Neural progenitor cell (in vitro differentiated cells): ENCODE measurements around the gene BLCAP. TPM values are rescaled to one million over a fixed set of nuclear protein-coding genes. Genes with fewer than 3 reads are reported as not detected.

Experiments
- DNase-seq: peaks from one replicate; pipeline ENCODE4 v3.0.0-alpha.2; 2016; ENCODE audit warnings: low spot score
- H2AFZ ChIP-seq: fragments of 200-600 bp; sonication (generic); replicated peaks from 2 replicates; pipeline ENCODE4 v1.6.1; 2016; ENCODE audit warnings: antibody characterized with exemption
- H3F3A ChIP-seq: fragments of 200-600 bp; sonication (generic); 2 replicates; pipeline ENCODE4 v1.6.1; 2016; ENCODE audit warnings: antibody characterized with exemption, low read depth
- H3K27ac ChIP-seq: fragments of 200-600 bp; sonication (generic); 2 replicates; pipeline ENCODE4 v1.5.1; 2016; ENCODE audit warnings: mild to moderate bottlenecking
- H3K27me3 ChIP-seq: fragments of 200-600 bp; sonication (generic); 2 replicates; pipeline ENCODE4 v1.6.1; 2016; ENCODE audit warnings: mild to moderate bottlenecking, moderate library complexity
- H3K36me3 ChIP-seq: fragments of 200-600 bp; sonication (generic); 2 replicates; pipeline ENCODE4 v1.5.1; 2016
- H3K4me1 ChIP-seq: fragments of 200-600 bp; sonication (generic); 2 replicates; pipeline ENCODE4 v1.6.1; 2016; ENCODE audit warnings: mixed run types
- H3K4me2 ChIP-seq: fragments of 200-600 bp; sonication (generic); 2 replicates; pipeline ENCODE4 v1.6.1; 2016
- H3K4me3 ChIP-seq: fragments of 200-600 bp; sonication (generic); 2 replicates; pipeline ENCODE4 v1.5.1; 2016
- H3K79me2 ChIP-seq: fragments of 200-600 bp; sonication (generic); 2 replicates; pipeline ENCODE4 v1.6.1; 2016; ENCODE audit warnings: low read depth
- H3K9ac ChIP-seq: fragments of 200-600 bp; sonication (generic); 2 replicates; pipeline ENCODE4 v1.6.1; 2016
- H3K9me3 ChIP-seq: fragments of 200-600 bp; sonication (generic); 2 replicates; pipeline ENCODE4 v1.5.1; 2016; ENCODE audit warnings: low read depth
- H4K20me1 ChIP-seq: fragments of 200-600 bp; sonication (generic); 2 replicates; pipeline ENCODE4 v1.6.1; 2016; ENCODE audit warnings: low read depth
- H3K27ac Mint-ChIP-seq: 3 replicates; pipeline ENCODE4 v1.8.0; 2021; ENCODE audit warnings: mixed read lengths
- H3K27me3 Mint-ChIP-seq: 2 replicates; pipeline ENCODE4 v1.8.0; 2022; ENCODE audit warnings: low read depth, mild to moderate bottlenecking, inconsistent platforms, moderate library complexity, mixed read lengths; ENCODE audit not compliant: insufficient read depth
- H3K36me3 Mint-ChIP-seq: 3 replicates; pipeline ENCODE4 v1.8.0; 2021; ENCODE audit warnings: mixed read lengths
- H3K4me1 Mint-ChIP-seq: 3 replicates; pipeline ENCODE4 v1.8.0; 2021; ENCODE audit warnings: mixed read lengths
- H3K4me3 Mint-ChIP-seq: 3 replicates; pipeline ENCODE4 v1.8.0; 2021; ENCODE audit warnings: mild to moderate bottlenecking, moderate library complexity, mixed read lengths
- H3K9me3 Mint-ChIP-seq: 3 replicates; pipeline ENCODE4 v1.8.0; 2020; ENCODE audit warnings: mixed read lengths
- EZH2 ChIP-seq: fragments of 200-600 bp; sonication (generic); IDR thresholded peaks from 2 replicates; pipeline ENCODE4 v1.6.1; 2017; ENCODE audit warnings: antibody characterized with exemption, mild to moderate bottlenecking, moderate library complexity
- EZH2phosphoT487 ChIP-seq: fragments of 200-600 bp; sonication (generic); IDR thresholded peaks from 2 replicates; pipeline ENCODE4 v1.6.1; 2017; ENCODE audit warnings: antibody characterized with exemption
- total RNA-seq: library from RNA; depleted of rRNA; stranded (reverse); fragments of >200 nt; gene quantifications from 2 replicates; pipeline ENCODE4 v1.2.3, GENCODE V29; 2015; ENCODE audit warnings: low replicate concordance
- TF ChIP-seq, protein P1 (sequence below): fragments of 200-600 bp; sonication (generic); IDR thresholded peaks from 2 replicates; pipeline ENCODE4 v1.5.1; 2017; ENCODE audit warnings: antibody characterized with exemption, mild to moderate bottlenecking

BLCAP gene
- total RNA-seq, 1 donor from 2014 or later = 46.4 TPM

DNA sequence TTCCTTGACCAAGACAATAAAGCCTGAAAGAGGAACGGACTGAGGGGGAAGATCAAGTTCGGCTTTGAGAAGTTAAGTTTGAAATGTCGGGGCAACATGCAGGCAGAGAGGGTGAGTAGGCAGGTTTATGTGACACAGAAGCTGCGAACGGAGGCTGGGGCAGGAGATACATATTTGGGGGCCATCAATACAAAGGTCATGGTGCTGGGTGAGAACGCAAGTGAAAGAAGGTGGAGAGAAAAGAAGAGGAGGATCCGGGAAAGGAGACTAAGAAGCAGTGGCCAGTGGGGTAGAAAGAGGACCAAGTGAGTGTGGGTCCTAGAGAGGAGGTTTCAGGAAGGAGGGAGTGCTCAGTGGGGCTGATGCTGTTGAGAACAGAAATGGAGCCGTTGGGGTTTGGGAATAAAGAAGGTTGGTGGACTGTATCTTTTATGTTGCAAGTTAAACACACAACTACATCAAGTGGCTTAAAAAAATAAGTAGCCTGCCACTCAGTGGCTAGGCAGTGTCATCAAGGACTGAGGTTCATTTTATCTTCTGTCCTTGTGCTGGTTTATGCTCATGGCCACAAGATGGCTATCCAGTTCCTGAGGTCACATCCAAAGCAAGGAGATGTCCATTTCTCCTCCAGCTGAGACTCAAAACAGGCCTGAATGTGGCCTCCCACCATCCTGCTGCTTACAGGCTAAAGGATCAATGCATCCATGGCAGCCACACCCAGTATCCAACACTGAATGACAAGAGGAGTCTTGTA lies 1.7 kb upstream of the BLCAP start:
- H3K36me3 Mint-ChIP-seq = peaks cover 3% of the 10 kb centered on the region

GRCh38 chr20:37528446-37529213 lies 954 bp upstream of the BLCAP start:
- Histone ChIP-seq H3K9me3 (no peaks in the 10 kb centered on the region), H3K79me2 (peaks cover 45% of the 10 kb centered on the region), H3K4me3 (peak overlapping the region; percentile 94), H4K20me1 (peaks cover 37% of the 10 kb centered on the region), H2AFZ (no peak overlapping the region), H3K9ac (peak overlapping the region; percentile 92), H3K4me1 (peaks cover 17% of the 10 kb centered on the region), H3F3A (peaks cover 15% of the 10 kb centered on the region), H3K27me3 (no peaks in the 10 kb centered on the region), H3K27ac (no peak overlapping the region), H3K4me2 (peak overlapping the region; percentile 93), H3K36me3 (no peaks in the 10 kb centered on the region)
- Mint-ChIP-seq H3K36me3 (peaks cover 6% of the 10 kb centered on the region), H3K4me3 (peak overlapping the region; percentile 92), H3K27ac (peak overlapping the region; percentile 3), H3K4me1 (peaks cover 37% of the 10 kb centered on the region), H3K9me3 (no peaks in the 10 kb centered on the region), H3K27me3 (peaks cover 10% of the 10 kb centered on the region)
- no peak for DNase-seq
- TF ChIP-seq EZH2 = no peak
- TF ChIP-seq, protein P1, sequence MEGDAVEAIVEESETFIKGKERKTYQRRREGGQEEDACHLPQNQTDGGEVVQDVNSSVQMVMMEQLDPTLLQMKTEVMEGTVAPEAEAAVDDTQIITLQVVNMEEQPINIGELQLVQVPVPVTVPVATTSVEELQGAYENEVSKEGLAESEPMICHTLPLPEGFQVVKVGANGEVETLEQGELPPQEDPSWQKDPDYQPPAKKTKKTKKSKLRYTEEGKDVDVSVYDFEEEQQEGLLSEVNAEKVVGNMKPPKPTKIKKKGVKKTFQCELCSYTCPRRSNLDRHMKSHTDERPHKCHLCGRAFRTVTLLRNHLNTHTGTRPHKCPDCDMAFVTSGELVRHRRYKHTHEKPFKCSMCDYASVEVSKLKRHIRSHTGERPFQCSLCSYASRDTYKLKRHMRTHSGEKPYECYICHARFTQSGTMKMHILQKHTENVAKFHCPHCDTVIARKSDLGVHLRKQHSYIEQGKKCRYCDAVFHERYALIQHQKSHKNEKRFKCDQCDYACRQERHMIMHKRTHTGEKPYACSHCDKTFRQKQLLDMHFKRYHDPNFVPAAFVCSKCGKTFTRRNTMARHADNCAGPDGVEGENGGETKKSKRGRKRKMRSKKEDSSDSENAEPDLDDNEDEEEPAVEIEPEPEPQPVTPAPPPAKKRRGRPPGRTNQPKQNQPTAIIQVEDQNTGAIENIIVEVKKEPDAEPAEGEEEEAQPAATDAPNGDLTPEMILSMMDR = no peak
- no peak for TF ChIP-seq EZH2phosphoT487

More for the DNA sequence above, 1.7 kb upstream of the BLCAP start:
- no peak for DNase-seq
- H3K9ac ChIP-seq = no peak overlapping the region
- peak overlapping the region; percentile 39 for H3K4me3 Mint-ChIP-seq
- peaks cover 15% of the 10 kb centered on the region for H3F3A ChIP-seq
- H3K4me1 ChIP-seq = peaks cover 21% of the 10 kb centered on the region
- H3K9me3 ChIP-seq = no peaks in the 10 kb centered on the region
- H3K4me3 ChIP-seq = no peak overlapping the region
- peak overlapping the region; percentile 93 for H3K4me2 ChIP-seq
- no peak overlapping the region for H3K27ac ChIP-seq
- no peaks in the 10 kb centered on the region for H3K36me3 ChIP-seq
- no peak overlapping the region for H3K27ac Mint-ChIP-seq
- H3K79me2 ChIP-seq = peaks cover 37% of the 10 kb centered on the region
- peaks cover 34% of the 10 kb centered on the region for H3K4me1 Mint-ChIP-seq
- no peak overlapping the region for H2AFZ ChIP-seq
- H3K9me3 Mint-ChIP-seq = no peaks in the 10 kb centered on the region
- H3K27me3 ChIP-seq = no peaks in the 10 kb centered on the region
- peaks cover 10% of the 10 kb centered on the region for H3K27me3 Mint-ChIP-seq
- H4K20me1 ChIP-seq = peaks cover 30% of the 10 kb centered on the region
- no peak for TF ChIP-seq EZH2
- no peak for TF ChIP-seq EZH2phosphoT487
- TF ChIP-seq, protein P1 = no peak

- Histone ChIP-seq H3K79me2 (peaks cover 60% of the 10 kb centered on the region), H3K27ac (no peak overlapping the region), H3K9me3 (no peaks in the 10 kb centered on the region), H3K4me3 (peak overlapping the region; percentile 94), H3F3A (peaks cover 15% of the 10 kb centered on the region), H2AFZ (peak overlapping the region; percentile 80), H3K4me2 (peak overlapping the region; percentile 93), H3K36me3 (no peaks in the 10 kb centered on the region), H3K27me3 (no peaks in the 10 kb centered on the region), H4K20me1 (peaks cover 38% of the 10 kb centered on the region), H3K4me1 (peaks cover 17% of the 10 kb centered on the region), H3K9ac (peak overlapping the region; percentile 92)
- peak overlapping the region; percentile 93 for H3K27ac Mint-ChIP-seq
- peaks cover 15% of the 10 kb centered on the region for H3K36me3 Mint-ChIP-seq
- H3K27me3 Mint-ChIP-seq = peaks cover 9% of the 10 kb centered on the region
- TF ChIP-seq EZH2 = no peak
- TF ChIP-seq, protein P1 = no peak
- TF ChIP-seq EZH2phosphoT487 = no peak
- peak overlapping the region; percentile 92 for H3K4me3 Mint-ChIP-seq
- H3K9me3 Mint-ChIP-seq = peaks cover 4% of the 10 kb centered on the region
- peak; percentile 52 for DNase-seq
- H3K4me1 Mint-ChIP-seq = peaks cover 41% of the 10 kb centered on the region
Measured at GRCh38 chr20:37526839-37527637, 638 bp downstream of the BLCAP start.
